Mucosa of stomach (tissue), 1 donor: ENCODE data around the gene NUP88.

Experiments
- H3K27me3 ChIP-seq: one replicate; pipeline ENCODE4 v1.7.0; 2013; ENCODE audit warnings: mild to moderate bottlenecking, low read length; ENCODE audit not compliant: control insufficient read depth, insufficient read depth
- H3K36me3 ChIP-seq: one replicate; pipeline ENCODE4 v1.7.0; 2013; ENCODE audit warnings: low read length; ENCODE audit not compliant: control insufficient read depth, insufficient read depth
- H3K4me1 ChIP-seq: one replicate; pipeline ENCODE4 v1.7.0; 2013; ENCODE audit warnings: mild to moderate bottlenecking, low read length; ENCODE audit not compliant: control insufficient read depth, insufficient read depth
- H3K4me3 ChIP-seq: one replicate; pipeline ENCODE4 v1.7.0; 2013; ENCODE audit warnings: low read length
- H3K9ac ChIP-seq: one replicate; pipeline ENCODE4 v1.7.0; 2013; ENCODE audit warnings: mild to moderate bottlenecking, low read length, moderate library complexity
- H3K9me3 ChIP-seq: one replicate; pipeline ENCODE4 v1.7.0; 2013; ENCODE audit warnings: mild to moderate bottlenecking, low read length, moderate library complexity; ENCODE audit not compliant: control insufficient read depth
- donor health status: Pancreatic carcinoma.

Gene NUP88

GRCh38 chr17:5416901-5417300 lies 2.6 kb downstream of the NUP88 start:
- H3K4me3 ChIP-seq, result no peak overlapping the region
- H3K9me3 ChIP-seq, result no peaks in the 10 kb centered on the region
- H3K9ac ChIP-seq, result no peak overlapping the region
- H3K27me3 ChIP-seq, result no peaks in the 10 kb centered on the region
- peaks cover 30% of the 10 kb centered on the region for H3K4me1 ChIP-seq
- H3K36me3 ChIP-seq, result no peaks in the 10 kb centered on the region

GRCh38 chr17:5413682-5414081 lies 5.8 kb downstream of the NUP88 start:
- Histone ChIP-seq H3K9me3 (no peaks in the 10 kb centered on the region), H3K9ac (peak overlapping the region; percentile 16), H3K36me3 (peaks cover 2% of the 10 kb centered on the region), H3K4me1 (peaks cover 27% of the 10 kb centered on the region), H3K27me3 (no peaks in the 10 kb centered on the region), H3K4me3 (no peak overlapping the region)

- Histone ChIP-seq H3K4me3 (no peak overlapping the region), H3K36me3 (peaks cover 13% of the 10 kb centered on the region), H3K9me3 (no peaks in the 10 kb centered on the region), H3K27me3 (no peaks in the 10 kb centered on the region), H3K4me1 (peaks cover 12% of the 10 kb centered on the region), H3K9ac (no peak overlapping the region)
Observed at GRCh38 chr17:5410594-5411272, 8.7 kb downstream of the NUP88 start.

- Histone ChIP-seq H3K9ac (no peak overlapping the region), H3K4me3 (no peak overlapping the region), H3K27me3 (no peaks in the 10 kb centered on the region), H3K36me3 (peaks cover 25% of the 10 kb centered on the region), H3K9me3 (no peaks in the 10 kb centered on the region), H3K4me1 (peaks cover 11% of the 10 kb centered on the region)
Observed at GRCh38 chr17:5408186-5408585, 11.3 kb downstream of the NUP88 start.

- Histone ChIP-seq H3K27me3 (no peaks in the 10 kb centered on the region), H3K9me3 (no peaks in the 10 kb centered on the region), H3K4me3 (no peak overlapping the region), H3K36me3 (peaks cover 25% of the 10 kb centered on the region), H3K9ac (no peak overlapping the region), H3K4me1 (peaks cover 10% of the 10 kb centered on the region)
Observed at GRCh38 chr17:5405400-5405799, 14.1 kb downstream of the NUP88 start.

- no peak overlapping the region for H3K9ac ChIP-seq
- H3K4me3 ChIP-seq, result no peak overlapping the region
- peaks cover under 1% of the 10 kb centered on the region for H3K4me1 ChIP-seq
- peaks cover 7% of the 10 kb centered on the region for H3K36me3 ChIP-seq
- no peaks in the 10 kb centered on the region for H3K27me3 ChIP-seq
- no peaks in the 10 kb centered on the region for H3K9me3 ChIP-seq
Observed at GRCh38 chr17:5399767-5400166, 19.7 kb downstream of the NUP88 start.

- Histone ChIP-seq H3K4me3 (no peak overlapping the region), H3K9ac (no peak overlapping the region), H3K27me3 (no peaks in the 10 kb centered on the region), H3K4me1 (no peaks in the 10 kb centered on the region), H3K36me3 (peaks cover 13% of the 10 kb centered on the region), H3K9me3 (no peaks in the 10 kb centered on the region)
Observed at GRCh38 chr17:5396612-5397011, 22.9 kb downstream of the NUP88 start.

GRCh38 chr17:5391678-5392077 lies 27.8 kb downstream of the NUP88 start:
- no peaks in the 10 kb centered on the region for H3K9me3 ChIP-seq
- peaks cover 18% of the 10 kb centered on the region for H3K36me3 ChIP-seq
- no peaks in the 10 kb centered on the region for H3K4me1 ChIP-seq
- no peak overlapping the region for H3K9ac ChIP-seq
- no peak overlapping the region for H3K4me3 ChIP-seq
- no peaks in the 10 kb centered on the region for H3K27me3 ChIP-seq

GRCh38 chr17:5381542-5381941 lies 37.9 kb downstream of the NUP88 start:
- Histone ChIP-seq H3K36me3 (peaks cover 39% of the 10 kb centered on the region), H3K4me1 (no peaks in the 10 kb centered on the region), H3K27me3 (no peaks in the 10 kb centered on the region), H3K4me3 (no peak overlapping the region), H3K9ac (no peak overlapping the region), H3K9me3 (no peaks in the 10 kb centered on the region)

- Histone ChIP-seq H3K4me3 (no peak overlapping the region), H3K9me3 (no peaks in the 10 kb centered on the region), H3K27me3 (no peaks in the 10 kb centered on the region), H3K4me1 (no peaks in the 10 kb centered on the region), H3K9ac (no peak overlapping the region), H3K36me3 (peaks cover 39% of the 10 kb centered on the region)
Observed at GRCh38 chr17:5380491-5381135, 38.8 kb downstream of the NUP88 start.

GRCh38 chr17:5379351-5380107 lies 39.9 kb downstream of the NUP88 start:
- Histone ChIP-seq H3K27me3 (no peaks in the 10 kb centered on the region), H3K4me1 (no peaks in the 10 kb centered on the region), H3K4me3 (no peak overlapping the region), H3K36me3 (peaks cover 37% of the 10 kb centered on the region), H3K9ac (no peak overlapping the region), H3K9me3 (no peaks in the 10 kb centered on the region)

- H3K9me3 ChIP-seq, result no peaks in the 10 kb centered on the region
- no peak overlapping the region for H3K4me3 ChIP-seq
- H3K9ac ChIP-seq, result no peak overlapping the region
- H3K27me3 ChIP-seq, result no peaks in the 10 kb centered on the region
- H3K4me1 ChIP-seq, result no peaks in the 10 kb centered on the region
- H3K36me3 ChIP-seq, result peaks cover 37% of the 10 kb centered on the region
Observed at GRCh38 chr17:5378566-5379207, 40.8 kb downstream of the NUP88 start.
